ENCODE measurements around the gene CASKIN1.

Gene CASKIN1

DNA sequence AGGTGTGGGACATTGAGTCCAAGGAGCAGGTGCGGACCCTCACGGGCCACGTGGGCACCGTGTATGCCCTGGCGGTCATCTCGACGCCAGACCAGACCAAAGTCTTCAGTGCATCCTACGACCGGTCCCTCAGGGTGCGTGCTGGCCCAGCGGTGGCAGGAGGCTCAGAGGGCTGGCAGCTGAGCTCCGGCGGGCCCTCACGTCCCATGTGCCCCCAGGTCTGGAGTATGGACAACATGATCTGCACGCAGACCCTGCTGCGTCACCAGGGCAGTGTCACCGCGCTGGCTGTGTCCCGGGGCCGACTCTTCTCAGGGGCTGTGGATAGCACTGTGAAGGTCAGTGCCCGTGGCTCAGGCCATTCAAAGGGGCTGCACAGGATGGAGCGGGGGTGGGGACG lies 20.4 kb downstream of the CASKIN1 start:
- DNase-seq (ENCODE audit: low read depth in 1 of 2, low spot score in 1 of 2): no peak
- TF ChIP-seq GABPA (IDR thresholded peaks at IDR 0.05; ENCODE audit: low read depth) (no peak), SPI1 (IDR thresholded peaks at IDR 0.05; ENCODE audit: borderline replicate concordance, low read depth) (no peak), POLR2AphosphoS5 (IDR thresholded peaks at IDR 0.05; ENCODE audit: low read depth) (no peak)
- TF ChIP-seq, protein P1, sequence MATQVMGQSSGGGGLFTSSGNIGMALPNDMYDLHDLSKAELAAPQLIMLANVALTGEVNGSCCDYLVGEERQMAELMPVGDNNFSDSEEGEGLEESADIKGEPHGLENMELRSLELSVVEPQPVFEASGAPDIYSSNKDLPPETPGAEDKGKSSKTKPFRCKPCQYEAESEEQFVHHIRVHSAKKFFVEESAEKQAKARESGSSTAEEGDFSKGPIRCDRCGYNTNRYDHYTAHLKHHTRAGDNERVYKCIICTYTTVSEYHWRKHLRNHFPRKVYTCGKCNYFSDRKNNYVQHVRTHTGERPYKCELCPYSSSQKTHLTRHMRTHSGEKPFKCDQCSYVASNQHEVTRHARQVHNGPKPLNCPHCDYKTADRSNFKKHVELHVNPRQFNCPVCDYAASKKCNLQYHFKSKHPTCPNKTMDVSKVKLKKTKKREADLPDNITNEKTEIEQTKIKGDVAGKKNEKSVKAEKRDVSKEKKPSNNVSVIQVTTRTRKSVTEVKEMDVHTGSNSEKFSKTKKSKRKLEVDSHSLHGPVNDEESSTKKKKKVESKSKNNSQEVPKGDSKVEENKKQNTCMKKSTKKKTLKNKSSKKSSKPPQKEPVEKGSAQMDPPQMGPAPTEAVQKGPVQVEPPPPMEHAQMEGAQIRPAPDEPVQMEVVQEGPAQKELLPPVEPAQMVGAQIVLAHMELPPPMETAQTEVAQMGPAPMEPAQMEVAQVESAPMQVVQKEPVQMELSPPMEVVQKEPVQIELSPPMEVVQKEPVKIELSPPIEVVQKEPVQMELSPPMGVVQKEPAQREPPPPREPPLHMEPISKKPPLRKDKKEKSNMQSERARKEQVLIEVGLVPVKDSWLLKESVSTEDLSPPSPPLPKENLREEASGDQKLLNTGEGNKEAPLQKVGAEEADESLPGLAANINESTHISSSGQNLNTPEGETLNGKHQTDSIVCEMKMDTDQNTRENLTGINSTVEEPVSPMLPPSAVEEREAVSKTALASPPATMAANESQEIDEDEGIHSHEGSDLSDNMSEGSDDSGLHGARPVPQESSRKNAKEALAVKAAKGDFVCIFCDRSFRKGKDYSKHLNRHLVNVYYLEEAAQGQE (IDR thresholded peaks at IDR 0.05; ENCODE audit: insufficient replicate concordance, low read depth): no peak
- TF ChIP-seq, protein P2, sequence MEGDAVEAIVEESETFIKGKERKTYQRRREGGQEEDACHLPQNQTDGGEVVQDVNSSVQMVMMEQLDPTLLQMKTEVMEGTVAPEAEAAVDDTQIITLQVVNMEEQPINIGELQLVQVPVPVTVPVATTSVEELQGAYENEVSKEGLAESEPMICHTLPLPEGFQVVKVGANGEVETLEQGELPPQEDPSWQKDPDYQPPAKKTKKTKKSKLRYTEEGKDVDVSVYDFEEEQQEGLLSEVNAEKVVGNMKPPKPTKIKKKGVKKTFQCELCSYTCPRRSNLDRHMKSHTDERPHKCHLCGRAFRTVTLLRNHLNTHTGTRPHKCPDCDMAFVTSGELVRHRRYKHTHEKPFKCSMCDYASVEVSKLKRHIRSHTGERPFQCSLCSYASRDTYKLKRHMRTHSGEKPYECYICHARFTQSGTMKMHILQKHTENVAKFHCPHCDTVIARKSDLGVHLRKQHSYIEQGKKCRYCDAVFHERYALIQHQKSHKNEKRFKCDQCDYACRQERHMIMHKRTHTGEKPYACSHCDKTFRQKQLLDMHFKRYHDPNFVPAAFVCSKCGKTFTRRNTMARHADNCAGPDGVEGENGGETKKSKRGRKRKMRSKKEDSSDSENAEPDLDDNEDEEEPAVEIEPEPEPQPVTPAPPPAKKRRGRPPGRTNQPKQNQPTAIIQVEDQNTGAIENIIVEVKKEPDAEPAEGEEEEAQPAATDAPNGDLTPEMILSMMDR (IDR thresholded peaks at IDR 0.05; ENCODE audit: insufficient read depth, low read length): no peak
- H3K27me3 ChIP-seq (ENCODE audit: insufficient read depth, poor library complexity, severe bottlenecking): no peaks in the 10 kb centered on the region
- no peak overlapping the region for H3K27ac ChIP-seq (replicated peaks)
- H3K4me3 ChIP-seq (replicated peaks; ENCODE audit: insufficient read depth, low read length): no peak overlapping the region

DNA sequence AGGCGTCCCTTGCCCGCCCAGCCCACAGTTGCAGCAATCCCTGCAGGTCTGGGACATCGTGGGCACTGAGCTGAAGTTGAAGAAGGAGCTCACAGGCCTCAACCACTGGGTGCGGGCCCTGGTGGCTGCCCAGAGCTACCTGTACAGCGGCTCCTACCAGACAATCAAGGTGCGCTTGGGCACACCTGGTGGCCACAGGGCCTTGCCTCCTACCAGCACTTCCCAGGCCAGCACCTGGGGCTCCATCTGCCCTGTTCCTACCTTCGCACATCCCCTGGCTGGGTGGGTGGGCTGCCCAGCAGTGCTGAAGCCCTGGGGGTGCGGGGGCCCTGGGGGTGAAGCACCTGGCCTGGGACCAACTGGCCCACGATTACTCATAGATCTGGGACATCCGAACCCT lies 21.0 kb downstream of the CASKIN1 start:
- Histone ChIP-seq H3K4me3 (replicated peaks; ENCODE audit: insufficient read depth, low read length) (no peak overlapping the region), H3K27me3 (ENCODE audit: insufficient read depth, poor library complexity, severe bottlenecking) (no peaks in the 10 kb centered on the region), H3K27ac (replicated peaks) (no peak overlapping the region)
- TF ChIP-seq POLR2AphosphoS5 (IDR thresholded peaks at IDR 0.05; ENCODE audit: low read depth): no peak
- TF ChIP-seq SPI1 (IDR thresholded peaks at IDR 0.05; ENCODE audit: borderline replicate concordance, low read depth): no peak
- no peak for TF ChIP-seq GABPA (IDR thresholded peaks at IDR 0.05; ENCODE audit: low read depth)
- TF ChIP-seq, protein P1 (IDR thresholded peaks at IDR 0.05; ENCODE audit: insufficient replicate concordance, low read depth): no peak
- no peak for DNase-seq (ENCODE audit: low read depth in 1 of 2, low spot score in 1 of 2)

DNA sequence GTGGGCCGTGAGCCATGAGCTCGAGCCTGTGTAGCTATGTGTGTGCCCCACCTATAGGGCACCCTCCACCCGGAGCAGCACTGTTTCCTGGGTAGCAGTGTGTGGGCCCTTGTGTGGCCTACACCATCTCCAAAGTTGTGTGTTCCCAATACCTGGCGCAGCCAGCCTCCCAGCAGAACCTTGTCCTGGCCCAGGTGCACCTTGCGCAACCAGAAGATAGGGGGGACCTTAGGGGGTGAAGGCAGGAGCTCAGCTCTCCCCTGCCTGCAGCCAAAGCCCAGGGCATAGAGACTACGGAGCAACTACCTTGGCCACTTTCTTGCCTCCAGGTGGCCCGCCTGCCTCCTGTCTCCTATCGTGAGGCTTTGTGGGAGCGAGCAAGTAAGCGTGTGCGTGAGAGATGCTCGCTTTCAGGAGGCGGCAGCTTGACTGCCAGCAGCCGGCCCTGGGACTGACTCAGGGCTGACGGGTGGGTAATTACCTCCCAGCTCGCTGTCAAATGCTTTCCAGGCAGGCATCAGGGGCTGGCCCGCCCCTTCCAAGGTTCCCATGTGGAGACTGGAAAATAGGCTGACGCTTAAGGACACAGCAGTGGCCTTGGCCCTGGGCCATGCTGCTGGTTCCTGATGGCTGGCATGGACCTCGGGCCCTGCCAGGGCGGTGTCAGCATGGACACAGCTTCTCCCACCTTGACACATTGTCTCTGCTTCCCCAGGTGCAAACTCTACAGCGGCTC lies 21.8 kb downstream of the CASKIN1 start:
- Histone ChIP-seq H3K27me3 (ENCODE audit: insufficient read depth, poor library complexity, severe bottlenecking) (no peaks in the 10 kb centered on the region), H3K4me3 (replicated peaks; ENCODE audit: insufficient read depth, low read length) (no peak overlapping the region), H3K27ac (replicated peaks) (no peak overlapping the region)
- TF ChIP-seq, protein P2 (IDR thresholded peaks at IDR 0.05; ENCODE audit: insufficient read depth, low read length): no peak
- TF ChIP-seq, protein P1 (IDR thresholded peaks at IDR 0.05; ENCODE audit: insufficient replicate concordance, low read depth): no peak
- TF ChIP-seq GABPA (IDR thresholded peaks at IDR 0.05; ENCODE audit: low read depth) (no peak), POLR2AphosphoS5 (IDR thresholded peaks at IDR 0.05; ENCODE audit: low read depth) (no peak), SPI1 (IDR thresholded peaks at IDR 0.05; ENCODE audit: borderline replicate concordance, low read depth) (no peak)
- DNase-seq (ENCODE audit: low read depth in 1 of 2, low spot score in 1 of 2): no peak
